H9 (cell line): ENCODE measurements around the gene EML4. TPM values are rescaled to one million over a fixed set of nuclear protein-coding genes. Genes with fewer than 3 reads are reported as not detected.

Source experiments
- DNase-seq: peaks from one replicate; pipeline ENCODE4 v3.0.0-alpha.2; 2017
- H2AFZ ChIP-seq: one replicate; pipeline ENCODE4 v1.6.1; 2013; ENCODE audit warnings: mild to moderate bottlenecking, low read length, control low read depth, moderate library complexity
- H2AK5ac ChIP-seq: 2 replicates; pipeline ENCODE4 v1.6.1; 2013; ENCODE audit warnings: low read length, control low read depth, mixed read lengths; ENCODE audit not compliant: insufficient read length
- H2BK120ac ChIP-seq: one replicate; pipeline ENCODE4 v1.6.1; 2013; ENCODE audit warnings: low read depth, mild to moderate bottlenecking, low read length, control low read depth, inconsistent platforms; ENCODE audit not compliant: poor library complexity, severe bottlenecking
- H2BK12ac ChIP-seq: 2 replicates; pipeline ENCODE4 v1.6.1; 2013; ENCODE audit warnings: low read length, control low read depth, mixed read lengths, low read depth; ENCODE audit not compliant: insufficient read length
- H2BK15ac ChIP-seq: 2 replicates; pipeline ENCODE4 v1.6.1; 2013; ENCODE audit warnings: low read depth, low read length, control low read depth
- H2BK20ac ChIP-seq: one replicate; pipeline ENCODE4 v1.6.1; 2013; ENCODE audit warnings: low read depth, mild to moderate bottlenecking, low read length, control low read depth, inconsistent platforms; ENCODE audit not compliant: poor library complexity, severe bottlenecking
- H2BK5ac ChIP-seq: 2 replicates; pipeline ENCODE4 v1.6.1; 2013; ENCODE audit warnings: low read length, control low read depth, mixed read lengths; ENCODE audit not compliant: insufficient read length
- H3K14ac ChIP-seq: 2 replicates; pipeline ENCODE4 v1.6.1; 2013; ENCODE audit warnings: low read length, control low read depth; ENCODE audit not compliant: insufficient read depth
- H3K18ac ChIP-seq: 2 replicates; pipeline ENCODE4 v1.6.1; 2013; ENCODE audit warnings: low read depth, mild to moderate bottlenecking, mixed read lengths, low read length, control low read depth; ENCODE audit not compliant: insufficient read length
- H3K23ac ChIP-seq: 2 replicates; pipeline ENCODE4 v1.6.1; 2013; ENCODE audit warnings: low read length, control low read depth, mixed read lengths, low read depth; ENCODE audit not compliant: insufficient read length
- H3K23me2 ChIP-seq: 2 replicates; pipeline ENCODE4 v1.6.1; 2013; ENCODE audit warnings: low read depth, mild to moderate bottlenecking, mixed read lengths, low read length, control low read depth; ENCODE audit not compliant: insufficient read length, poor library complexity, severe bottlenecking
- H3K27ac ChIP-seq: 2 replicates; pipeline ENCODE4 v1.5.1; 2013; ENCODE audit warnings: low read length, control low read depth, mixed read lengths, low read depth; ENCODE audit not compliant: insufficient read length
- H3K27me3 ChIP-seq: 2 replicates; pipeline ENCODE4 v1.6.1; 2013; ENCODE audit warnings: low read length, control low read depth, inconsistent platforms; ENCODE audit not compliant: insufficient read depth
- H3K4ac ChIP-seq: 2 replicates; pipeline ENCODE4 v1.6.1; 2013; ENCODE audit warnings: low read depth, mild to moderate bottlenecking, control low read depth, inconsistent platforms, low read length, moderate library complexity
- H3K4me1 ChIP-seq: 2 replicates; pipeline ENCODE4 v1.6.1; 2013; ENCODE audit warnings: low read length, control low read depth, inconsistent platforms; ENCODE audit not compliant: insufficient read depth
- H3K4me2 ChIP-seq: 2 replicates; pipeline ENCODE4 v1.6.1; 2013; ENCODE audit warnings: low read length, control low read depth, mixed read lengths; ENCODE audit not compliant: insufficient read length, insufficient read depth
- H3K56ac ChIP-seq: 2 replicates; pipeline ENCODE4 v1.6.1; 2013; ENCODE audit warnings: low read depth, mild to moderate bottlenecking, mixed read lengths, low read length, control low read depth; ENCODE audit not compliant: insufficient read length
- H3K79me1 ChIP-seq: 2 replicates; pipeline ENCODE4 v1.6.1; 2013; ENCODE audit warnings: low read depth, mild to moderate bottlenecking, moderate library complexity, low read length, control low read depth, inconsistent platforms; ENCODE audit not compliant: insufficient read depth, poor library complexity, severe bottlenecking
- H3K79me2 ChIP-seq: 2 replicates; pipeline ENCODE4 v1.6.1; 2013; ENCODE audit warnings: low read length, control low read depth, inconsistent platforms; ENCODE audit not compliant: insufficient read depth
- H3K9ac ChIP-seq: 2 replicates; pipeline ENCODE4 v1.6.1; 2013; ENCODE audit warnings: low read length, control low read depth, mixed read lengths; ENCODE audit not compliant: insufficient read length; ENCODE audit errors: extremely low read depth
- H3K9me3 ChIP-seq: one replicate; pipeline ENCODE4 v1.6.1; 2013; ENCODE audit warnings: low read depth, low read length, inconsistent platforms; ENCODE audit not compliant: control insufficient read depth
- H3T11ph ChIP-seq: one replicate; pipeline ENCODE4 v1.6.1; 2013; ENCODE audit warnings: mild to moderate bottlenecking, low read length, control low read depth, inconsistent platforms
- H4K20me1 ChIP-seq: one replicate; pipeline ENCODE4 v1.6.1; 2013; ENCODE audit not compliant: control insufficient read depth, insufficient read length, insufficient read depth
- H4K5ac ChIP-seq: 2 replicates; pipeline ENCODE4 v1.6.1; 2013; ENCODE audit warnings: low read depth, mild to moderate bottlenecking, mixed read lengths, low read length, control low read depth; ENCODE audit not compliant: insufficient read length
- H4K8ac ChIP-seq: replicated peaks from 2 replicates; pipeline ENCODE4 v1.6.1; 2013; ENCODE audit warnings: low read length, control low read depth, mixed read lengths, low read depth; ENCODE audit not compliant: insufficient read length
- H4K91ac ChIP-seq: 2 replicates; pipeline ENCODE4 v1.6.1; 2013; ENCODE audit warnings: low read depth, mild to moderate bottlenecking, moderate library complexity, mixed read lengths, low read length, control low read depth; ENCODE audit not compliant: insufficient read length
- H3K27ac Mint-ChIP-seq, 3 experiments: 2 replicates in 2 of 3; 3 replicates in 1 of 3; pipeline ENCODE4 v1.8.0; 2020 to 2021; ENCODE audit warnings: mixed read lengths in 3 of 3, mild to moderate bottlenecking in 1 of 3, moderate library complexity in 1 of 3
- H3K27me3 Mint-ChIP-seq: 2 replicates; pipeline ENCODE4 v1.8.0; 2021; ENCODE audit warnings: low read depth, mild to moderate bottlenecking, moderate library complexity, mixed read lengths
- H3K36me3 Mint-ChIP-seq, 3 experiments: 2 replicates in 2 of 3; 3 replicates in 1 of 3; pipeline ENCODE4 v1.8.0; 2020 to 2021; ENCODE audit warnings: low read depth in 3 of 3, mixed read lengths in 3 of 3; ENCODE audit not compliant: insufficient read depth in 1 of 3
- H3K4me1 Mint-ChIP-seq, 2 experiments: 2 replicates each; pipeline ENCODE4 v1.8.0; 2020; ENCODE audit warnings: mixed read lengths in 2 of 2
- H3K4me3 Mint-ChIP-seq, 2 experiments: 2 replicates in 1 of 2; 3 replicates in 1 of 2; pipeline ENCODE4 v1.8.0; 2020 to 2021; ENCODE audit warnings: mild to moderate bottlenecking in 2 of 2, mixed read lengths in 2 of 2, moderate library complexity in 1 of 2
- H3K9me3 Mint-ChIP-seq, 2 experiments: 2 replicates in 1 of 2; 3 replicates in 1 of 2; pipeline ENCODE4 v1.8.0; 2020; ENCODE audit warnings: mild to moderate bottlenecking in 2 of 2, mixed read lengths in 2 of 2, moderate library complexity in 1 of 2
- CTCF ChIP-seq: fragments of 200-600 bp; sonication (generic); conservative IDR thresholded peaks from 3 replicates; pipeline ENCODE4 v1.8.0; 2021; ENCODE audit warnings: antibody characterized with exemption, mild to moderate bottlenecking
- total RNA-seq: library from RNA; stranded (reverse); gene quantifications from 2 replicates; pipeline ENCODE4 v1.2.1, GENCODE V29; 2021

Gene EML4
- total RNA-seq, 1 experiment from 2014 or later, result 68.6 TPM

- Mint-ChIP-seq H3K9me3 (no peaks in the 10 kb centered on the region), H3K27ac (no peak overlapping the region), H3K4me3 (no peak overlapping the region), H3K4me1 (peaks cover 6% of the 10 kb centered on the region in 2 experiments), H3K36me3 (no peaks in the 10 kb centered on the region), H3K27me3 (peaks cover 2% of the 10 kb centered on the region)
- H3K27me3 ChIP-seq, result no peaks in the 10 kb centered on the region
- no peak overlapping the region for H3K14ac ChIP-seq
- no peaks in the 10 kb centered on the region for H3K79me2 ChIP-seq
- no peak overlapping the region for H4K8ac ChIP-seq
- no peak overlapping the region for H2BK15ac ChIP-seq
- H2AFZ ChIP-seq, result no peak overlapping the region
- H2BK12ac ChIP-seq, result no peak overlapping the region
- H2BK120ac ChIP-seq, result no peak overlapping the region
- no peak overlapping the region for H3K27ac ChIP-seq
- no peak overlapping the region for H3K4me2 ChIP-seq
- H4K20me1 ChIP-seq, result no peaks in the 10 kb centered on the region
- no peak overlapping the region for H4K91ac ChIP-seq
- no peak overlapping the region for H3K23ac ChIP-seq
- H3T11ph ChIP-seq, result no peak overlapping the region
- TF ChIP-seq CTCF, result no peak
- no peak overlapping the region for H3K9ac ChIP-seq
- H2BK5ac ChIP-seq, result no peak overlapping the region
- DNase-seq, result no peak
- H3K18ac ChIP-seq, result no peak overlapping the region
- H3K9me3 ChIP-seq, result no peaks in the 10 kb centered on the region
- no peak overlapping the region for H3K4ac ChIP-seq
- no peak overlapping the region for H2AK5ac ChIP-seq
- no peaks in the 10 kb centered on the region for H3K79me1 ChIP-seq
- no peak overlapping the region for H2BK20ac ChIP-seq
- H4K5ac ChIP-seq, result no peak overlapping the region
- no peaks in the 10 kb centered on the region for H3K23me2 ChIP-seq
- no peak overlapping the region for H3K56ac ChIP-seq
- H3K4me1 ChIP-seq, result no peaks in the 10 kb centered on the region; the same call in 1 of the 2 replicates
These were observed 7.7 kb upstream of the EML4 start for GRCh38 chr2:42161444-42161843.
